Measurements from ENCODE around the gene MANSC1.
A peak's percentile ranks its signal among the peaks of the same experiment; 100 is the strongest.

MANSC1 gene

GRCh38 chr12:12349711-12350665 is at the start of gene MANSC1:
Gene MANSC1 (minus strand): TSS chr12:12350242. CDS start chr12:12343314, 6,928 bp downstream.
- DNase-seq (ENCODE audit: low spot score): peak; percentile 75

GRCh38 chr12:12399161-12399560 is 49.1 kb upstream of the MANSC1 start:
- no peak for DNase-seq (ENCODE audit: low spot score)

- DNase-seq (ENCODE audit: low spot score): peak; percentile 87
Measured at GRCh38 chr12:12398026-12398859, 48.2 kb upstream of the MANSC1 start.

GRCh38 chr12:12397184-12397583 is 47.1 kb upstream of the MANSC1 start:
- DNase-seq (ENCODE audit: low spot score): no peak

GRCh38 chr12:12396694-12397093 is 46.7 kb upstream of the MANSC1 start:
- no peak for DNase-seq (ENCODE audit: low spot score)

GRCh38 chr12:12393171-12393570 is 43.1 kb upstream of the MANSC1 start:
- DNase-seq (ENCODE audit: low spot score): no peak

- no peak for DNase-seq (ENCODE audit: low spot score)
Measured at GRCh38 chr12:12392413-12392812, 42.4 kb upstream of the MANSC1 start.

- DNase-seq (ENCODE audit: low spot score): peak; percentile 27
Measured at GRCh38 chr12:12387501-12387900, 37.5 kb upstream of the MANSC1 start.

- DNase-seq (ENCODE audit: low spot score): no peak
Measured at GRCh38 chr12:12384571-12385340, 34.7 kb upstream of the MANSC1 start.

GRCh38 chr12:12381982-12382381 is 31.9 kb upstream of the MANSC1 start:
- no peak for DNase-seq (ENCODE audit: low spot score)

- DNase-seq (ENCODE audit: low spot score): no peak
Measured at GRCh38 chr12:12380949-12381593, 31.0 kb upstream of the MANSC1 start.

- no peak for DNase-seq (ENCODE audit: low spot score)
Measured at GRCh38 chr12:12379831-12380730, 30.0 kb upstream of the MANSC1 start.

- no peak for DNase-seq (ENCODE audit: low spot score)
Measured at GRCh38 chr12:12378616-12379015, 28.6 kb upstream of the MANSC1 start.

- DNase-seq (ENCODE audit: low spot score): peak; percentile 58
Measured at GRCh38 chr12:12376646-12377448, 26.8 kb upstream of the MANSC1 start.

GRCh38 chr12:12372946-12373722 is 23.1 kb upstream of the MANSC1 start:
- DNase-seq (ENCODE audit: low spot score): no peak

GRCh38 chr12:12367482-12367998 is 17.5 kb upstream of the MANSC1 start:
- no peak for DNase-seq (ENCODE audit: low spot score)

GRCh38 chr12:12366701-12367481 is 16.8 kb upstream of the MANSC1 start:
- DNase-seq (ENCODE audit: low spot score): no peak

All from AG08396 (cell line).